Ishikawa (cell line): ENCODE measurements around the gene MMP24.

ENCODE experiments used
- CEBPB ChIP-seq: IDR thresholded peaks from 2 replicates; pipeline ENCODE4 v1.6.1; 2012
- CREB1 ChIP-seq: IDR thresholded peaks from 2 replicates; pipeline ENCODE4 v1.6.1; 2012; ENCODE audit warnings: low read depth
- EGR1 ChIP-seq: IDR thresholded peaks from 2 replicates; pipeline ENCODE4 v1.6.1; 2012
- EP300 ChIP-seq: IDR thresholded peaks from 2 replicates; pipeline ENCODE4 v1.6.1; 2012; ENCODE audit warnings: borderline replicate concordance
- FOXM1 ChIP-seq: IDR thresholded peaks from 2 replicates; pipeline ENCODE4 v1.6.1; 2012; ENCODE audit warnings: low read depth, borderline replicate concordance
- MAX ChIP-seq: IDR thresholded peaks from 2 replicates; pipeline ENCODE4 v1.6.1; 2012
- REST ChIP-seq: IDR thresholded peaks from 2 replicates; pipeline ENCODE4 v1.6.1; 2012; ENCODE audit warnings: low read depth, mild to moderate bottlenecking
- TAF1 ChIP-seq: IDR thresholded peaks from 2 replicates; pipeline ENCODE4 v1.6.1; 2012; ENCODE audit warnings: low read depth, mild to moderate bottlenecking
- TCF12 ChIP-seq: IDR thresholded peaks from 2 replicates; pipeline ENCODE4 v1.6.1; 2012; ENCODE audit warnings: low read depth
- TEAD4 ChIP-seq: IDR thresholded peaks from 2 replicates; pipeline ENCODE4 v1.6.1; 2012
- USF1 ChIP-seq: IDR thresholded peaks from 2 replicates; pipeline ENCODE4 v1.6.1; 2012
- YY1 ChIP-seq: IDR thresholded peaks from 2 replicates; pipeline ENCODE4 v1.6.1; 2012; ENCODE audit warnings: low read depth

DNA sequence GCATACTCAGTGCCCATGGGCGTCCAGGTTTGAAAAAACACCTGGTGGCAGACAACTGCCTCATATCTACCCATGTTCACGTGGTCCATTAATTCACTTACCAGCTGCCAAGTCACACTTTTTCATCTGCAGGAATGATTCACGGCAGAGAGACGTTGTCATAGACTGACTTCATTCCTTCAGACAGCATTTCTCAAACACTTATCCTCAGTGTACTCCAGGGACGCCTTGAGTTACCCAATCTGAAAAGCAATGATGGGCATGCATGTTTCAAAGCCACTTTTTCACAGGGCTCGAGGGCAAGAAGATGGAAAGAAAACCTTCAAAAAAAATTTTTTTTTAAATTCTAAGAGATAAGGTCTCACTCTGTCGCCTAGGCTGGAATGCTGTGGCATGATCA lies 45.4 kb downstream of the MMP24 start:
- TF ChIP-seq REST (no peak), FOXM1 (no peak), CREB1 (no peak), YY1 (no peak), TCF12 (no peak), TAF1 (no peak), EP300 (no peak), EGR1 (no peak), MAX (no peak), TEAD4 (no peak), CEBPB (no peak), USF1 (no peak)
